Gastroesophageal sphincter (tissue), 3 donors: ENCODE data around the gene RANGAP1.
"Not testable (repeated sequence)": the region's sequence is repeated elsewhere in the genome, so short reads cannot be mapped to it uniquely, and the experiment has no call there.

ENCODE experiments used
- EP300 ChIP-seq: sonication (generic); formaldehyde crosslinking; IDR thresholded peaks from one replicate; pipeline ENCODE4 v1.6.1; 2017; ENCODE audit warnings: antibody characterized with exemption, mild to moderate bottlenecking
- POLR2A ChIP-seq, 2 donors: fragments of 450-650 bp; IDR thresholded peaks; one replicate each; pipeline ENCODE4 v1.6.1; 2017; ENCODE audit warnings: antibody characterized with exemption in 2 of 2, mild to moderate bottlenecking in 2 of 2, moderate library complexity in 1 of 2
- TF ChIP-seq, protein P1 (sequence below), 4 experiments: fragments of 200-600 bp in 2 of 4; fragments of 450-650 bp in 2 of 4; sonication (generic) in 1 of 4; IDR thresholded peaks; one replicate each; pipeline ENCODE4 v1.5.1; 2017 to 2019; ENCODE audit warnings: antibody characterized with exemption in 4 of 4, mild to moderate bottlenecking in 2 of 4, moderate library complexity in 2 of 4

DNA sequence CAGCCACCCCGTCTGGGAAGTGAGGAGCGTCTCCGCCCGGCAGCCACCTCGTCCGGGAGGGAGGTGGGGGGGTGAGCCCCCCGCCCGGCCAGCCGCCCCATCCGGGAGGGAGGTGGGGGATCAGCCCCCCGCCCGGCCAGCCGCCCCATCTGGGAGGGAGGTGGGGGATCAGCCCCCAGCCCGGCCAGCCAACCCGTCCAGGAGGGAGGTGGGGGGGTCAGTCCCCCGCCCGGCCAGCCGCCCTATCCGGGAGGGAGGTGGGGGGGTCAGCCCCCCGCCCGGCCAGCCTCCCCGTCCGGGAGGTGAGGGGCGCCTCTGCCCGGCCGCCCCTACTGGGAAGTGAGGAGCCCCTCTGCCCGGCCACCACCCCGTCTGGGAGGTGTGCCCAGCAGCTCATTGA, 8.8 kb upstream of the RANGAP1 start:
- not testable (repeated sequence) for TF ChIP-seq EP300; POLR2A (IDR thresholded peaks at IDR 0.05)
- TF ChIP-seq, protein P1, sequence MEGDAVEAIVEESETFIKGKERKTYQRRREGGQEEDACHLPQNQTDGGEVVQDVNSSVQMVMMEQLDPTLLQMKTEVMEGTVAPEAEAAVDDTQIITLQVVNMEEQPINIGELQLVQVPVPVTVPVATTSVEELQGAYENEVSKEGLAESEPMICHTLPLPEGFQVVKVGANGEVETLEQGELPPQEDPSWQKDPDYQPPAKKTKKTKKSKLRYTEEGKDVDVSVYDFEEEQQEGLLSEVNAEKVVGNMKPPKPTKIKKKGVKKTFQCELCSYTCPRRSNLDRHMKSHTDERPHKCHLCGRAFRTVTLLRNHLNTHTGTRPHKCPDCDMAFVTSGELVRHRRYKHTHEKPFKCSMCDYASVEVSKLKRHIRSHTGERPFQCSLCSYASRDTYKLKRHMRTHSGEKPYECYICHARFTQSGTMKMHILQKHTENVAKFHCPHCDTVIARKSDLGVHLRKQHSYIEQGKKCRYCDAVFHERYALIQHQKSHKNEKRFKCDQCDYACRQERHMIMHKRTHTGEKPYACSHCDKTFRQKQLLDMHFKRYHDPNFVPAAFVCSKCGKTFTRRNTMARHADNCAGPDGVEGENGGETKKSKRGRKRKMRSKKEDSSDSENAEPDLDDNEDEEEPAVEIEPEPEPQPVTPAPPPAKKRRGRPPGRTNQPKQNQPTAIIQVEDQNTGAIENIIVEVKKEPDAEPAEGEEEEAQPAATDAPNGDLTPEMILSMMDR (IDR thresholded peaks at IDR 0.05), result not testable (repeated sequence)
